ENCODE results near the gene GPC2.
A peak's percentile ranks its signal among the peaks of the same experiment; 100 is the strongest.
"Not testable (repeated sequence)": the region's sequence is repeated elsewhere in the genome, so short reads cannot be mapped to it uniquely, and the experiment has no call there.

Gene GPC2

GRCh38 chr7:100177045-100178001 lies at the start of gene GPC2, which contains the start of gene STAG3:
GPC2 (minus strand) TSS chr7:100177381; CDS start chr7:100177199, 182 bp downstream.
STAG3 (plus strand) TSS chr7:100177918; CDS start chr7:100180557, 2,639 bp downstream.
- DNase-seq = peak; percentile 95

- not testable (repeated sequence) for DNase-seq
Measured at GRCh38 chr7:100224891-100225290, 47.7 kb upstream of the GPC2 start.

GRCh38 chr7:100223376-100223927 lies 46.3 kb upstream of the GPC2 start:
- DNase-seq = not testable (repeated sequence)

- DNase-seq = no peak
Measured at GRCh38 chr7:100222445-100223132, 45.4 kb upstream of the GPC2 start.

- DNase-seq = no peak
Measured at GRCh38 chr7:100221767-100222444, 44.7 kb upstream of the GPC2 start.

GRCh38 chr7:100221231-100221718 lies 44.1 kb upstream of the GPC2 start:
- no peak for DNase-seq

GRCh38 chr7:100220586-100221230 lies 43.5 kb upstream of the GPC2 start:
- DNase-seq = no peak

- DNase-seq = not testable (repeated sequence)
Measured at GRCh38 chr7:100219801-100220585, 42.8 kb upstream of the GPC2 start, which contains the start of gene PVRIG. PVRIG (plus strand) TSS chr7:100219949; CDS start chr7:100219971, 22 bp downstream.

GRCh38 chr7:100219271-100219737 lies 42.1 kb upstream of the GPC2 start:
- DNase-seq = no peak

GRCh38 chr7:100217934-100218333 lies 40.8 kb upstream of the GPC2 start:
- peak; percentile 35 for DNase-seq

- no peak for DNase-seq
Measured at GRCh38 chr7:100215895-100216294, 38.7 kb upstream of the GPC2 start.

GRCh38 chr7:100214356-100214755 lies 37.2 kb upstream of the GPC2 start:
- not testable (repeated sequence) for DNase-seq

GRCh38 chr7:100213672-100214071 lies 36.5 kb upstream of the GPC2 start:
- no peak for DNase-seq

GRCh38 chr7:100212631-100213286 lies 35.6 kb upstream of the GPC2 start:
- DNase-seq = no peak

- DNase-seq = no peak
Measured at GRCh38 chr7:100211342-100211780, 34.2 kb upstream of the GPC2 start.

GRCh38 chr7:100210805-100211204 lies 33.6 kb upstream of the GPC2 start:
- no peak for DNase-seq

- DNase-seq = no peak
Measured at GRCh38 chr7:100209493-100209892, 32.3 kb upstream of the GPC2 start.

GRCh38 chr7:100208911-100209408 lies 31.8 kb upstream of the GPC2 start:
- no peak for DNase-seq

GRCh38 chr7:100204454-100204853 lies 27.3 kb upstream of the GPC2 start:
- DNase-seq = no peak

- no peak for DNase-seq
Measured at GRCh38 chr7:100200693-100201092, 23.5 kb upstream of the GPC2 start.

Data from NCI-H2029 (cell line).